ENCODE data around the gene FARP1.
"Not testable (repeated sequence)": the region's sequence is repeated elsewhere in the genome, so short reads cannot be mapped to it uniquely, and the experiment has no call there.

FARP1 gene

DNA sequence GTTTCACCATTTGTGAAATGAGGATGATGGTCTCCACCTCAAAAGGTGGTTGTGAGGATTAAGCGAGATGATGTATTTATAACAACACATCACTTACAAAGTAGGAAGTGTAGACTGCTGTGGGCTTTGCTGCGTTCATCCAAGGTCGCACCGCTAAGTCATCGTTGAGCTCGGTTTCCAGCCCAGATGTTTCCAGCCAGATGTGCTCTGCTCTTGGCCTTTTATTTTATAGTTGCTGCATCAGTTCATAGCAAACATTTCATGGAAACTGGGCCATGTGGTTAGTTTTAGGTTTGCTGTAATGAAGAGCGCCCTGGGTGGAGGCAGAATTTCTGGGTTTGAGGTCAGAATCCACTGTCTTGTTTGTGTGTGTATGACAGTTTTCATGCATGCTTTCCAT, 110.6 kb downstream of the FARP1 start:
- no peak overlapping the region for H3K4me3 Mint-ChIP-seq

DNA sequence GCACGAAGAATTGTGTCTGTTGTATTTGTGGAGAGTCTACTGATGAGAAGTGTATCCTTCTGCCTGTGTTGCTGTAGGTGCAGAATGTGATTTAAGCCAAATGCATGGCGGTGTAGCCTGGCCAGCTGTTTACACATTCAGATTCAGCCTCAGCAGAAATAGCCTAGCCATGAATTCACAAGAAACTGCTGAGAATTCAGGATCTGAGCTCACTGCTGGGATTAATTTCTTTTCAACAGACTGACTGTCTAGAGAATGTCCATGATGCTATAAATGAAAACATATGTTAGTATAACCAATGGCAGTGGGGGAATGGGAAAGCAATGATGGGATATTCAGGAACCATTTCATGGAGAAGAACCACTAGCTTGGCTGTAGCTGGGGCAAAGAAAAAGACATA, 111.6 kb downstream of the FARP1 start:
- Mint-ChIP-seq H3K27me3 (no peaks in the 10 kb centered on the region), H3K27ac (no peak overlapping the region), H3K9me3 (no peaks in the 10 kb centered on the region), H3K4me1 (no peaks in the 10 kb centered on the region), H3K36me3 (no peaks in the 10 kb centered on the region), H3K4me3 (no peak overlapping the region)
- CTCF ChIA-PET: no interaction called here
- no peak for DNase-seq

More for the DNA sequence above, 110.6 kb downstream of the FARP1 start:
- Mint-ChIP-seq H3K9me3 (no peaks in the 10 kb centered on the region), H3K4me1 (no peaks in the 10 kb centered on the region), H3K36me3 (no peaks in the 10 kb centered on the region), H3K27ac (no peak overlapping the region), H3K27me3 (no peaks in the 10 kb centered on the region)
- DNase-seq: no peak
- CTCF ChIA-PET: no interaction called here

DNA sequence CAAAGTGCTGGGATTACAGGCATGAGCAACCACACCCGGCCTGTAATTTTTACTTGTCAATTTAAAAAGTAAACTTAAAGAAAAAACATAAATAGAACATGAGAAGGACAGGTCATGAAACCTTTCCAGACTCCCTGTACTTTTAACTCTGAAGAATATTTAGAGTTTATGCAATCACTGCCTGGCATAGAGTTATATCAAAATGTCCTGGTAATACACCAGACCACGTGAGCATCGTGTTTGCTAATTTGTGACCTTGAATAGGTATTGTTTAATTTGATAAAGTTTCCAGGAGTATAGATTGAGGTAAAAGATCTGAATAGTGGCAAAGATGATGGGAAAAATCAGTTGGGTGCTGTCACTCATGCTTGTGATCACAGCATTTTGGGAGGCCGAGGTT, 115.3 kb downstream of the FARP1 start:
- no peaks in the 10 kb centered on the region for H3K4me1 Mint-ChIP-seq
- DNase-seq: no peak
- no peaks in the 10 kb centered on the region for H3K9me3 Mint-ChIP-seq
- H3K27ac Mint-ChIP-seq: no peak overlapping the region
- no peaks in the 10 kb centered on the region for H3K36me3 Mint-ChIP-seq
- CTCF ChIA-PET: no interaction called here
- H3K27me3 Mint-ChIP-seq: no peaks in the 10 kb centered on the region
- H3K4me3 Mint-ChIP-seq: no peak overlapping the region

DNA sequence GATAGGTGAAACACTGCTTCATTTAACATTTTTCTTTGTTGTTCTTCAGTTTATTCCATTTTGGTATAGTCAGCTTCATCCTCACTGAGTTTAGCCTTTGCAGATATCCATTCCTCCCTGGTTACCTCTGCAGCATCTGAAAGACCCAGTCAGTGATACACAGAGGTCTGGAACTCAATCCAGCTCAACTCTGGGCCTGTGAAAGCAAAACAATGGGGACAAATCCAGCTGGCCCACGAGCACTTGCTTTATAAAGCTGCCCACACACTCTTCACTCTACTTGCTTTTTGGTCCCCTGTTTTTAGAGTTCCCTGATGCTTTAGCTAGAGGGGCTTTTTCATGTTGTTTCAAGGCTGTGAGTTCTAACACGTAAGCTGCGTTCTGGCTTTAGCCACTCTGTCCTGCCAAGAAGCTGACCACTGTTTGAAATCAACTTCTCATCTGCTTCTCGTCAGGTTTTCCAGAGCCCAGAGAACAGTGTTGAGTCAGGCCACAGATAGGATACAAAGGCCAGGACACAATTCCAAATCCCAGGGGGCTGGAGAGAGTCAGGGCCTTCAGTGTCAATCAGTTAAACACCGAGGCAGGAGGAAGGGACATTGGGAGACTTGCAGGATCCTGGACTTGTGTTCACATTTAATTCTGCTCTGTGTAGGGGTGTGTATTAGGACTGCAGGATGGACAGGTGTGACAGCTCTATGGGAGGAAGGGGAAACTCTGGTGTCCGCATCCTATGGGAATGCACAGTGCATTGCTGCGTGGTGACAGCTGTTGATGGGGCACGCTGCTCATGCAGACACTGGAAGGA, 117.7 kb downstream of the FARP1 start:
- CTCF ChIA-PET: no interaction called here
- Mint-ChIP-seq H3K36me3 (no peaks in the 10 kb centered on the region), H3K9me3 (no peaks in the 10 kb centered on the region), H3K4me3 (no peak overlapping the region), H3K4me1 (no peaks in the 10 kb centered on the region), H3K27ac (no peak overlapping the region), H3K27me3 (no peaks in the 10 kb centered on the region)
- DNase-seq: no peak

DNA sequence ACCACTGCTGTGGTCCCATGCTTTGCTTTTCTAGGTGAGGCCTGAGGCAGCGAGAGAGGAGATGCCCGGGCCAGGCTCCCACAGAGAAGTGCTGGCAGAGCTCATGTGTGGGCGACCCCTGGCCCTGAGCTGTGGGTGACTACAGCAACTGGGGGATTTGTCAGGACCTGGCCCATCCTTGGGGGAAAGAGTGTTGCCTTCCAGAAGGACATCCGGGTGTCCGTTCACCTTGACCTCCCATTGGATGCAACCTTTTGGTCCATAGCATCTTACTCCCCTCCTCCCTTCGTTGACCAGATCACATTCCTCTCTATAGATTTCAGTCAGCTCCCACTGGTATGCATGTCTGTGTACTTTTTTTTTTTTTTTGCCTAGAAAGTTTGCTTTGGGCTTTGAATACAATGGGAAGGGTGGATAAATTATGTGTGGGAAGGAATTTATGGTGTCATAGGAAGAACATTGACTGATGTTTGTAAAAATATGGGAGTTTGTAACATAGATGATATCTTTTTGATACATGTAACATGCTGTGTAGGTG, 118.3 kb downstream of the FARP1 start:
- no peak for DNase-seq
- CTCF ChIA-PET: no interaction called here
- H3K27ac Mint-ChIP-seq: no peak overlapping the region
- no peaks in the 10 kb centered on the region for H3K36me3 Mint-ChIP-seq
- no peaks in the 10 kb centered on the region for H3K9me3 Mint-ChIP-seq
- H3K27me3 Mint-ChIP-seq: no peaks in the 10 kb centered on the region
- no peaks in the 10 kb centered on the region for H3K4me1 Mint-ChIP-seq
- no peak overlapping the region for H3K4me3 Mint-ChIP-seq

DNA sequence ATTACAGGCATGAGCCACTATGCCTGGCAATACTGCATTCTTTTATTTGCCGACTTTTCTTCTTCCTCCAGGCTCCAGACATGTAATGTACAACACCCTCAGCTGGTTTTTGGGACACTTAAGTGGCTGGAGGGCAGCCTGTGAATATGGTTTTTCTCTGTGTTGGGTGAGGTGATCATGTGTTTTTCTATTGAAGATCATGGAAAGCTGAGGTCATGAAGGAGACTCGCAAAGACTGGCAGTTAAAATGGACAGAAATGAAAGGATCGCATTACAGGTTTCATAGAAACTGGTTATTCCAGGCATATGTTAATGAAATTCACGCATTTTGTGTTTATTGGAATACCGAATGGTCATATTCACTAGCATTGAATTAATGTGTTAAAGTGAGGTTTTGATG, 119.4 kb downstream of the FARP1 start:
- no peak for DNase-seq
- H3K4me1 Mint-ChIP-seq: no peaks in the 10 kb centered on the region
- no peaks in the 10 kb centered on the region for H3K9me3 Mint-ChIP-seq
- H3K4me3 Mint-ChIP-seq: no peak overlapping the region
- no peak overlapping the region for H3K27ac Mint-ChIP-seq
- CTCF ChIA-PET: no interaction called here
- H3K36me3 Mint-ChIP-seq: no peaks in the 10 kb centered on the region
- H3K27me3 Mint-ChIP-seq: no peaks in the 10 kb centered on the region

DNA sequence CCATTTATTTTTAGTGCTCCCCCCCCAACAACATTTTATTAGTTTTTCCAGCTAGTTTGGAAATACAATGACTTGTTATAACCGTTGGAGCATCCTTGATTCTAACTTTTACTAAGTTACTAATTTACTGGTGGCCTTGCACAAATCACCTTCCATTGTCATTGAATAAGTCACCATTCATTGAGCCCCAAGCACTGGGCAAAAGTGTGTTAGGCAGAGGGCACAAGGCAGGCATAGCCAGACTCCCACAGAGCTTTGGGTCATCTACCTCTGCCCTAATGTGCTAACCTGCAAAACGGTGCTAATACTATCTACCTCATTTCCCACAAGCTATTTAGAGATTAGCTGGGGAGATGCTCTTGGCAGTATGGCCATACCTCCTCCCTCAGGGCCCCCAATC, 120.9 kb downstream of the FARP1 start:
- H3K9me3 Mint-ChIP-seq: no peaks in the 10 kb centered on the region
- no peaks in the 10 kb centered on the region for H3K36me3 Mint-ChIP-seq
- CTCF ChIA-PET: no interaction called here
- no peak overlapping the region for H3K27ac Mint-ChIP-seq
- DNase-seq: no peak
- no peak overlapping the region for H3K4me3 Mint-ChIP-seq
- no peaks in the 10 kb centered on the region for H3K4me1 Mint-ChIP-seq
- no peaks in the 10 kb centered on the region for H3K27me3 Mint-ChIP-seq

DNA sequence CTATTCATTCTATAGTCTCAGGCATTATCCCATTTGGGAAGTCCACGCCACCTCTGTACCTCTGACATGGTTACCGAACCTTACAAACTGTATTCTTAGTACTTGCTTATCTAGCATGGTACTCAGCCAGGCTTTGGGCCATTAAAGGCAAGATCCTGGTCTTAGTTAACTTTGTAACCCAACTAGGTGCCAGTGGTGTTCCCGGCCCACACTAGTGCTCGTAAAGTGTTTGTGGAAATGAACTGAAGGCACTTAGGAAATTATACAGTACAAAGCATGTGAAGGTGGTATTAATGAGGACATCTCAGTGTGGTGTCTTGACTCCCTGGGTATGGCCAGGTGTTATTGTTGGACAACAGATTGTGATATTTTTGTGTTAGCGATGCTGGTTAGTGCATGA, 122.0 kb downstream of the FARP1 start:
- Mint-ChIP-seq H3K4me3 (no peak overlapping the region), H3K9me3 (no peaks in the 10 kb centered on the region), H3K27me3 (no peaks in the 10 kb centered on the region), H3K27ac (no peak overlapping the region), H3K36me3 (no peaks in the 10 kb centered on the region), H3K4me1 (no peaks in the 10 kb centered on the region)
- DNase-seq: no peak
- CTCF ChIA-PET: no interaction called here

DNA sequence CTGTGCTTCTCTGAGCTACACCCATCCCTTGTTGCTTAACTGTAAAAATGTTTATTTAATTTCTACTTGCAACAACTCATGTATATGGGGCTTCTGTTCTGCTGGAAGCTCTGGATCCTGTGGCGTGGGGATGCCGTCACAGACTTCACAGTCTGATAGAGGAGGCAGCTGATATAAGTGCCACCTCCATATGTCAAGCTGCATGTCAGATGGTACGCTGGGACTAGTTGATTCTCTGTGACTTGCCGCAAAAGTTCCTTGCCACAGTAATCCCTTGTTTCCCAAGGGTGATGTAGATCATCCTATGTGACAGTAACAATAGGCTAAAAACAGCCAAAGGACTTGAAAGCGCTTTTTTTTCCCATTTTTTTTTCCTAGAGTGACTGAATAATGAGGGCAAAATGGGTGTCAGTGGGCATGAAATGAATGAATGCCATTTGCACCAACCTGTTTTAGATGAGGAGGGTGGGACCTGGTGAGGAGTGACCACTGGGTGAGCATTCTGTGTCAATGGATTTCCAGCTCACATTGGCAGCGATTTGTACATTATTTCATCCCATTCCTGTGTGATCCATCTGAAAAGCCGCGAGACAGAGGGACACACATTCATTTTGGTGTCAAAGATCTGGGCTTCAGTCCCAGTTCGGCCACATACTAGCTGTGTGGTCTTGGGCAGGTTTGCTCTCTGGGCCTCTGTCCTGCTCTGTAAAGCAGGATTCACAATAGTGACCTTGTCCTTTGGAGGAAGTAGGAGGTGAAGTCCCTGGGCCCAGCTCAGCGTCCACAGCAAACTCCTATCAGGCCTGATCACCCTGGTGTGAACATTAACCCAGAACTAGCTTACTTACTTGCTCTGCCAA, 123.0 kb downstream of the FARP1 start:
- Mint-ChIP-seq H3K4me3 (no peak overlapping the region), H3K27ac (no peak overlapping the region), H3K9me3 (no peaks in the 10 kb centered on the region), H3K27me3 (no peaks in the 10 kb centered on the region), H3K36me3 (no peaks in the 10 kb centered on the region), H3K4me1 (no peaks in the 10 kb centered on the region)
- DNase-seq: no peak
- CTCF ChIA-PET: no interaction called here

DNA sequence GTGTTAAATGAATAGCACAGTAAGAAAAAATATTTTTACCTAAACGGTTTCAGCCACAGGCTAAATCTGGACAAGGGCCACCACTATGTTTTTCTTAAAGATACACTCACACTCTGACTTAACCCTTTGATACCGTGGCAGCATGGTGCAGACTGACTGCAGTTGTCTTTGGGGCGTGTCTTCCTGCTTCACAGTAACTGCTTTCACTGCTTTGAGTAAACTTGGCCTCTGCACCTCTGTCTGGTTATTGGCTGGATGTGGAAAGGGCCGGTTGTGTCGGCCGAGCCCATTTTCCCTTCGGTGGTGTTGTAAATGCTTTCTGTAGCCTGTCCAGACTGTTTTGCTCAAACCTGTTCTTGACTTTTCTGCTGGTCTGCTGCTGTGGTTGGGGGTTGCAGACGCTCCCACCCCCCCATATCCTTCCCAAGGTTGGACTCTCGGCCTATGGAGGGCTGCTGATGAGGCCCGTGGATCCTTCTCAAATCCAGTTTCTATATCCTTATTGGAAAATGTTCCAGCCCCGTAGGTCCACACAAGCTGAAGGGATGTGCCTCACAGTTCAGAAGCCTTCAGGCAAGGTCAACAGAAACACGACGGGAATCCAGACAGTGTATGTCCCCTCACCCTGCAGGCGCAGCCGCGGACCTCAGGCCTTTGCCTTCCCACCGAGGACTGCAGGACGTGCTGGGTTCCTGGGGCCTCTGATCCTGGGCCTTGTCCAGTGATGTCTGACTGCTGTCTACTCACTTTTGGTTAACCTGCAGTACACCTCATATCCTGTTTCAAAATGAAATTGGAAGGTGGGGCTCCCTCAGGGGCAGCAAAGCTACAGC, 124.4 kb downstream of the FARP1 start:
- H3K27me3 Mint-ChIP-seq: no peaks in the 10 kb centered on the region
- no peaks in the 10 kb centered on the region for H3K4me1 Mint-ChIP-seq
- H3K4me3 Mint-ChIP-seq: no peak overlapping the region
- H3K9me3 Mint-ChIP-seq: no peaks in the 10 kb centered on the region
- no peak for DNase-seq
- no peak overlapping the region for H3K27ac Mint-ChIP-seq
- CTCF ChIA-PET: no interaction called here
- H3K36me3 Mint-ChIP-seq: no peaks in the 10 kb centered on the region

DNA sequence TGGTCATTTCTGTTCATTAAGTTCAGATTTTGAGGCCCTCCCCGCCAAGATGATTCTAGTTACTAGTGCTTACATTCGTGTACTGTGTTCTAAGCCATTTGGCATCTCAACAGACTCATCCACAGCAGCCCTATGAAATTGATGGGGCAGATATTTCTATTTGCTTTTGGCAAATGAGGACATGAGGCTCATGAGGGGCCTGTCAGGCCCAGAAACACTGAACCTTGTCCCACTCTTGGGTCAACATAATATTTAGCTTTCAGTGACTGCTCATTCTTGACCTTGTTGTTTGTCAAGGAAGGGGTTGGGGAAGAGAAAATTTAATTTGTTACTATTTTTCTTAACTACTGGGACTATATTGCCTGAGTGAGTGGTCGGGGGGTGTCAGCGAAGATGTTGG, 126.5 kb downstream of the FARP1 start:
- H3K4me1 Mint-ChIP-seq: no peaks in the 10 kb centered on the region
- H3K27me3 Mint-ChIP-seq: no peaks in the 10 kb centered on the region
- DNase-seq: no peak
- CTCF ChIA-PET: no interaction called here
- no peaks in the 10 kb centered on the region for H3K36me3 Mint-ChIP-seq
- no peaks in the 10 kb centered on the region for H3K9me3 Mint-ChIP-seq
- no peak overlapping the region for H3K4me3 Mint-ChIP-seq
- H3K27ac Mint-ChIP-seq: no peak overlapping the region

DNA sequence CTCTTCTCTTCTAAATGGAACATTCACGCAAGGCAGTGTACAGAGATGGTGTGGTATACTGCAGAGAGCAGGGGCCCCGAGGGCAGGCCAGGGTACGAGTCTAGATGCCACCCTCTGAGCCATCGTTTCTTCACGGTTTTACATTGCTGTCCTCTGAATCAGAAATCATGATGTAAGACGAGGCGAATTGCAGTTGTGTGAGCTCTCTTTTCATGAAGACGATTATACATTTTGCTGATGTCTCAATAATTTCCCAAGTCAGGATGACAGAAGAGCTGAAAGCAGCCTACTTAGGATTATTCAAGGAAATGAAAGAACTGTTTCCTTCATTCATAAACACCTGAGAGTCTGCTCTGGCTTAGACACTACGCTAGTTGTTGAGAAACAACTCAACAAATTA, 127.9 kb downstream of the FARP1 start:
- Mint-ChIP-seq H3K9me3 (no peaks in the 10 kb centered on the region), H3K27ac (no peak overlapping the region), H3K4me3 (no peak overlapping the region), H3K27me3 (no peaks in the 10 kb centered on the region), H3K4me1 (no peaks in the 10 kb centered on the region), H3K36me3 (no peaks in the 10 kb centered on the region)
- CTCF ChIA-PET: no interaction called here
- DNase-seq: no peak

DNA sequence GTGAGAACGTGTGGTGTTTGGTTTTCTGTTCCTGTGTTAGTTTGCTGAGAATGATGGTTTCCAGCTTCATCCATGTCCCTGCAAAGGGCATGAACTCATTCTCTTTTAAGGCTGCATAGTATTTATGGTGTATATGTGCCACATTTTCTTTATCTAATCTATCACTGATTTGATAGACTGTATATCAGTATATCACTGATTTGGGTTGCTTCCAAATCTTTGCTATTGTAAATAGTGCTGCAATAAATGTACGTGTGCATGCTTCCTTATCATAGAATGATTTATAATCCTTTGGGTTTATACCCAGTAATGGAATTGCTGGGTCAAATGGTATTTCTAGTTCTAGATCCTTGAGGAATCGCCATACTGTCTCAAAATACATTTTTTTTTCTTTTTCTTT, 128.8 kb downstream of the FARP1 start:
- CTCF ChIA-PET, H3K27me3 Mint-ChIP-seq, H3K36me3 Mint-ChIP-seq, H3K27ac Mint-ChIP-seq, H3K4me1 Mint-ChIP-seq, DNase-seq, H3K4me3 Mint-ChIP-seq, H3K9me3 Mint-ChIP-seq: not testable (repeated sequence)

DNA sequence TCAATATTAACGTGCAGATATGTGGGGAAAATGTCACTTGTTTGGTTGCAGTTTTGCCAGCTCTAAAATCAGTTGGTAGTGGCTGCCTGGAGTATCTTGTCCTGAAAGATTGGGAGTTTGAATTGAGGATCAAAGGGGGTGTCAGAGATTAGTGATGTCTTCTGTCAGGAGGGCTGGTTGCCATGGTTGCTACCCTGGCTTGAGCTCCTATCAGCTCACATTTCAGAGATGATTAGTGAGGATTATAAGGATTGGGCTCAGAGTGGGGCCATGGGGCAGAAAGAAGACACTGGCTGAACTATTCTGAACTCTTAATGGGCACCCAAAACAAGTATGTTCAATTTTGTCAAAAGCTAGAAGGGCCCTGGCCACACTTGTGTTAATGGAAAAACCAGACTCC, 129.7 kb downstream of the FARP1 start:
- CTCF ChIA-PET: no interaction called here
- Mint-ChIP-seq H3K36me3 (no peaks in the 10 kb centered on the region), H3K4me3 (no peak overlapping the region), H3K9me3 (no peaks in the 10 kb centered on the region), H3K4me1 (no peaks in the 10 kb centered on the region), H3K27ac (no peak overlapping the region), H3K27me3 (no peaks in the 10 kb centered on the region)
- DNase-seq: no peak

Data from activated naive CD4-positive, alpha-beta T cell treated with anti-CD3 and anti-CD28 coated beads, Interleukin-2, amount 10 ng/mL, durations not matched to agents 7 days and 5 days (primary cell).